Stomach smooth muscle (tissue), 2 donors: ENCODE measurements around the gene SAXO2.
"Not testable (repeated sequence)": the region's sequence is repeated elsewhere in the genome, so short reads cannot be mapped to it uniquely, and the experiment has no call there.

Experiments used
- H3K27ac ChIP-seq: one replicate; pipeline ENCODE4 v1.7.0; 2013; ENCODE audit warnings: mild to moderate bottlenecking, low read length, inconsistent platforms
- H3K27me3 ChIP-seq, 2 donors: one replicate each; pipeline ENCODE4 v1.7.0; 2013; ENCODE audit warnings: low read length in 2 of 2; ENCODE audit not compliant: insufficient read depth in 2 of 2, control insufficient read depth in 1 of 2
- H3K36me3 ChIP-seq, 2 donors: one replicate each; pipeline ENCODE4 v1.7.0; 2013; ENCODE audit warnings: low read length in 2 of 2; ENCODE audit not compliant: control insufficient read depth in 2 of 2, insufficient read depth in 2 of 2
- H3K4me1 ChIP-seq: one replicate; pipeline ENCODE4 v1.7.0; 2013; ENCODE audit warnings: low read length; ENCODE audit not compliant: control insufficient read depth, insufficient read depth
- H3K4me3 ChIP-seq, 2 donors: one replicate each; pipeline ENCODE4 v1.7.0; 2013; ENCODE audit warnings: low read length in 2 of 2
- H3K9ac ChIP-seq, 2 donors: one replicate each; pipeline ENCODE4 v1.7.0; 2013; ENCODE audit warnings: low read length in 2 of 2, mild to moderate bottlenecking in 1 of 2
- H3K9me3 ChIP-seq, 2 donors: one replicate each; pipeline ENCODE4 v1.7.0; 2013; ENCODE audit warnings: low read length in 2 of 2; ENCODE audit not compliant: control insufficient read depth in 2 of 2
- donor health status: healthy.
- donor health status: Pancreatic carcinoma.

Gene SAXO2

GRCh38 chr15:82286475-82286874 is 23.9 kb downstream of the SAXO2 start:
- not testable (repeated sequence) for H3K4me1 ChIP-seq, H3K27ac ChIP-seq, H3K9me3 ChIP-seq, H3K36me3 ChIP-seq, H3K9ac ChIP-seq, H3K4me3 ChIP-seq, H3K27me3 ChIP-seq

GRCh38 chr15:82288202-82288601 is 25.6 kb downstream of the SAXO2 start:
- not testable (repeated sequence) for H3K4me1 ChIP-seq, H3K4me3 ChIP-seq, H3K27me3 ChIP-seq

GRCh38 chr15:82292271-82292670 is 29.7 kb downstream of the SAXO2 start:
- H3K36me3 ChIP-seq, result no peaks in the 10 kb centered on the region
- H3K27ac ChIP-seq, result no peak overlapping the region
- H3K4me3 ChIP-seq, result no peak overlapping the region
- H3K9ac ChIP-seq, result no peak overlapping the region
- no peaks in the 10 kb centered on the region for H3K4me1 ChIP-seq
- H3K27me3 ChIP-seq, result no peaks in the 10 kb centered on the region
- peaks cover 0 to 3% of the 10 kb centered on the region in 2 donors for H3K9me3 ChIP-seq

More at GRCh38 chr15:82288202-82288601, 25.6 kb downstream of the SAXO2 start:
- not testable (repeated sequence) for H3K9me3 ChIP-seq, H3K9ac ChIP-seq, H3K36me3 ChIP-seq, H3K27ac ChIP-seq

- Histone ChIP-seq H3K9ac (no peak overlapping the region), H3K36me3 (no peaks in the 10 kb centered on the region), H3K4me1 (peaks cover 2% of the 10 kb centered on the region), H3K27ac (no peak overlapping the region), H3K9me3 (peaks cover 0 to 2% of the 10 kb centered on the region in 2 donors), H3K4me3 (no peak overlapping the region), H3K27me3 (peaks cover 0 to 2% of the 10 kb centered on the region in 2 donors)
Observed at GRCh38 chr15:82294061-82294690, 31.6 kb downstream of the SAXO2 start.

- H3K27me3 ChIP-seq, result peaks cover 0 to 2% of the 10 kb centered on the region in 2 donors
- no peak overlapping the region for H3K4me3 ChIP-seq
Observed at GRCh38 chr15:82297546-82297945, 34.9 kb downstream of the SAXO2 start.

GRCh38 chr15:82298032-82298431 is 35.4 kb downstream of the SAXO2 start:
- no peaks in the 10 kb centered on the region for H3K9me3 ChIP-seq
- H3K4me1 ChIP-seq, result peaks cover 2% of the 10 kb centered on the region
- no peaks in the 10 kb centered on the region for H3K36me3 ChIP-seq
- no peak overlapping the region for H3K9ac ChIP-seq
- no peak overlapping the region for H3K27ac ChIP-seq
- peaks cover 0 to 2% of the 10 kb centered on the region in 2 donors for H3K27me3 ChIP-seq
- no peak overlapping the region for H3K4me3 ChIP-seq

More at GRCh38 chr15:82297546-82297945, 34.9 kb downstream of the SAXO2 start:
- no peaks in the 10 kb centered on the region for H3K36me3 ChIP-seq
- H3K4me1 ChIP-seq, result peaks cover 2% of the 10 kb centered on the region
- no peaks in the 10 kb centered on the region for H3K9me3 ChIP-seq
- no peak overlapping the region for H3K9ac ChIP-seq
- H3K27ac ChIP-seq, result no peak overlapping the region

GRCh38 chr15:82298520-82298919 is 35.9 kb downstream of the SAXO2 start:
- H3K4me3 ChIP-seq, result no peak overlapping the region
- H3K27me3 ChIP-seq, result peaks cover 0 to 2% of the 10 kb centered on the region in 2 donors
- no peak overlapping the region for H3K9ac ChIP-seq
- no peaks in the 10 kb centered on the region for H3K9me3 ChIP-seq
- H3K36me3 ChIP-seq, result no peaks in the 10 kb centered on the region
- no peak overlapping the region for H3K27ac ChIP-seq
- peaks cover 2% of the 10 kb centered on the region for H3K4me1 ChIP-seq

- not testable (repeated sequence) for H3K9ac ChIP-seq, H3K27me3 ChIP-seq, H3K27ac ChIP-seq, H3K9me3 ChIP-seq, H3K36me3 ChIP-seq, H3K4me1 ChIP-seq, H3K4me3 ChIP-seq
Observed at GRCh38 chr15:82299511-82299914, 36.9 kb downstream of the SAXO2 start.

GRCh38 chr15:82300326-82300725 is 37.7 kb downstream of the SAXO2 start:
- not testable (repeated sequence) for H3K4me1 ChIP-seq, H3K27me3 ChIP-seq, H3K9me3 ChIP-seq, H3K27ac ChIP-seq, H3K36me3 ChIP-seq, H3K9ac ChIP-seq, H3K4me3 ChIP-seq

GRCh38 chr15:82300883-82301282 is 38.3 kb downstream of the SAXO2 start:
- Histone ChIP-seq H3K9ac (no peak overlapping the region), H3K27ac (no peak overlapping the region), H3K9me3 (no peaks in the 10 kb centered on the region), H3K4me3 (no peak overlapping the region), H3K27me3 (peaks cover 0 to 2% of the 10 kb centered on the region in 2 donors), H3K4me1 (peaks cover 2% of the 10 kb centered on the region), H3K36me3 (no peaks in the 10 kb centered on the region)

GRCh38 chr15:82301296-82302016 is 38.8 kb downstream of the SAXO2 start:
- no peak overlapping the region for H3K4me3 ChIP-seq
- H3K4me1 ChIP-seq, result peaks cover 2% of the 10 kb centered on the region
- H3K27ac ChIP-seq, result no peak overlapping the region
- H3K36me3 ChIP-seq, result no peaks in the 10 kb centered on the region
- peaks cover 0 to 2% of the 10 kb centered on the region in 2 donors for H3K27me3 ChIP-seq
- H3K9ac ChIP-seq, result no peak overlapping the region
- H3K9me3 ChIP-seq, result no peaks in the 10 kb centered on the region
